ENCODE data around the gene BST1. TPM values are rescaled to one million over a fixed set of nuclear protein-coding genes. Genes with fewer than 3 reads are reported as not detected.

The BST1 gene
- total RNA-seq, 1 donor from 2014 or later = 0.45 TPM

GRCh38 chr4:15703439-15703838, 574 bp downstream of the BST1 start:
- Histone ChIP-seq H3K4me3 (no peak overlapping the region), H3K4me2 (no peak overlapping the region)
- H3K4me3 Mint-ChIP-seq = no peak overlapping the region

GRCh38 chr4:15704129-15704528, 1.3 kb downstream of the BST1 start:
- TF ChIP-seq EZH2phosphoT487 (IDR thresholded peaks at IDR 0.05) (no peak), CTCF (IDR thresholded peaks at IDR 0.05) (no peak), EZH2 (IDR thresholded peaks at IDR 0.05) (no peak)
- Mint-ChIP-seq H3K9me3 (peaks cover 19% of the 10 kb centered on the region), H3K4me3 (peak overlapping the region; percentile 30), H3K4me1 (peaks cover 13% of the 10 kb centered on the region), H3K36me3 (peaks cover 5% of the 10 kb centered on the region), H3K27ac (no peak overlapping the region), H3K27me3 (ENCODE audit: insufficient read depth, low read depth) (peaks cover 2% of the 10 kb centered on the region)
- H3K27me3 ChIP-seq = no peaks in the 10 kb centered on the region
- no peaks in the 10 kb centered on the region for H4K20me1 ChIP-seq (ENCODE audit: low read depth)
- H3K79me2 ChIP-seq (ENCODE audit: low read depth) = no peaks in the 10 kb centered on the region
- no peak overlapping the region for H3K27ac ChIP-seq
- H3K9me3 ChIP-seq (ENCODE audit: low read depth) = no peaks in the 10 kb centered on the region
- peaks cover 15% of the 10 kb centered on the region for H3F3A ChIP-seq (ENCODE audit: low read depth)
- H3K9ac ChIP-seq = no peak overlapping the region
- no peak overlapping the region for H3K4me2 ChIP-seq
- H3K36me3 ChIP-seq = no peaks in the 10 kb centered on the region
- H3K4me1 ChIP-seq = peaks cover 16% of the 10 kb centered on the region
- no peak overlapping the region for H3K4me3 ChIP-seq
- H2AFZ ChIP-seq (replicated peaks) = no peak overlapping the region
- no peak for DNase-seq (ENCODE audit: low spot score)

More at GRCh38 chr4:15703439-15703838, 574 bp downstream of the BST1 start:
- H3K27ac ChIP-seq = no peak overlapping the region
- H4K20me1 ChIP-seq (ENCODE audit: low read depth) = no peaks in the 10 kb centered on the region
- peaks cover 14% of the 10 kb centered on the region for H3K4me1 ChIP-seq
- no peak overlapping the region for H2AFZ ChIP-seq (replicated peaks)
- H3K27me3 ChIP-seq = no peaks in the 10 kb centered on the region
- H3K9me3 ChIP-seq (ENCODE audit: low read depth) = no peaks in the 10 kb centered on the region
- no peaks in the 10 kb centered on the region for H3K36me3 ChIP-seq
- H3F3A ChIP-seq (ENCODE audit: low read depth) = peaks cover 15% of the 10 kb centered on the region
- peaks cover 5% of the 10 kb centered on the region for H3K36me3 Mint-ChIP-seq
- H3K9me3 Mint-ChIP-seq = peaks cover 19% of the 10 kb centered on the region
- TF ChIP-seq EZH2 (IDR thresholded peaks at IDR 0.05) (no peak), EZH2phosphoT487 (IDR thresholded peaks at IDR 0.05) (no peak), CTCF (IDR thresholded peaks at IDR 0.05) (no peak)
- no peak for DNase-seq (ENCODE audit: low spot score)
- H3K9ac ChIP-seq = no peak overlapping the region
- no peak overlapping the region for H3K27ac Mint-ChIP-seq
- peaks cover 2% of the 10 kb centered on the region for H3K27me3 Mint-ChIP-seq (ENCODE audit: insufficient read depth, low read depth)
- H3K79me2 ChIP-seq (ENCODE audit: low read depth) = no peaks in the 10 kb centered on the region
- H3K4me1 Mint-ChIP-seq = peaks cover 12% of the 10 kb centered on the region

- Histone ChIP-seq H2AFZ (replicated peaks) (no peak overlapping the region), H3K4me2 (no peak overlapping the region), H4K20me1 (ENCODE audit: low read depth) (no peaks in the 10 kb centered on the region), H3K27ac (no peak overlapping the region), H3K4me3 (no peak overlapping the region), H3K9ac (no peak overlapping the region), H3K27me3 (no peaks in the 10 kb centered on the region), H3K36me3 (no peaks in the 10 kb centered on the region), H3K9me3 (ENCODE audit: low read depth) (no peaks in the 10 kb centered on the region), H3F3A (ENCODE audit: low read depth) (peaks cover 15% of the 10 kb centered on the region), H3K79me2 (ENCODE audit: low read depth) (no peaks in the 10 kb centered on the region), H3K4me1 (peaks cover 21% of the 10 kb centered on the region)
- Mint-ChIP-seq H3K27ac (no peak overlapping the region), H3K4me1 (peaks cover 16% of the 10 kb centered on the region), H3K9me3 (peaks cover 10% of the 10 kb centered on the region), H3K27me3 (ENCODE audit: insufficient read depth, low read depth) (peaks cover 2% of the 10 kb centered on the region), H3K36me3 (peaks cover 5% of the 10 kb centered on the region), H3K4me3 (no peak overlapping the region)
- DNase-seq (ENCODE audit: low spot score) = no peak
- TF ChIP-seq CTCF (IDR thresholded peaks at IDR 0.05) (no peak), EZH2phosphoT487 (IDR thresholded peaks at IDR 0.05) (no peak)
These were observed 3.9 kb downstream of the BST1 start for GRCh38 chr4:15706646-15707362.

Data from neural progenitor cell (in vitro differentiated cells).